ENCODE results near the gene PPL. TPM values are rescaled to one million over a fixed set of nuclear protein-coding genes. Genes with fewer than 3 reads are reported as not detected.

Gene PPL
- total and polyA plus RNA-seq, 2 of the 13 experiments (the other 11 are each of a cell fraction or from before 2014, with no cell fraction given), result 5.7 to 6.6 TPM

- TF ChIP-seq CSRNP1 (CRISPR knock-in tag; IDR thresholded peaks at IDR 0.05), result no peak
- TF ChIP-seq NBN (conservative IDR thresholded peaks at IDR 0.05), result no peak
- TF ChIP-seq NR0B2 (CRISPR knock-in tag; IDR thresholded peaks at IDR 0.05), result no peak
- TF ChIP-seq PLRG1 (conservative IDR thresholded peaks at IDR 0.05), result no peak
- no peak for TF ChIP-seq NFIB (CRISPR knock-in tag; IDR thresholded peaks at IDR 0.05; ENCODE audit: borderline replicate concordance)
- TF ChIP-seq MTA1 (CRISPR knock-in tag; IDR thresholded peaks at IDR 0.05; ENCODE audit: borderline replicate concordance), result peak; percentile 34; the same call in 1 of the 2 replicates
- no peak for TF ChIP-seq AHR (CRISPR knock-in tag; IDR thresholded peaks at IDR 0.05)
- no peak for TF ChIP-seq ZNF17 (CRISPR knock-in tag; IDR thresholded peaks at IDR 0.05)
- TF ChIP-seq ZNF232 (CRISPR knock-in tag; IDR thresholded peaks at IDR 0.05; ENCODE audit: borderline replicate concordance), result 0 out of 2 replicates have a peak, but pooled peaks have one; percentile 9
- TF ChIP-seq ATM (IDR thresholded peaks at IDR 0.05; ENCODE audit: borderline replicate concordance), result no peak
- no peak for TF ChIP-seq ADNP (CRISPR knock-in tag; IDR thresholded peaks at IDR 0.05)
- 0 out of 2 replicates have a peak, but pooled peaks have one; percentile 41 for TF ChIP-seq MIER3 (CRISPR knock-in tag; IDR thresholded peaks at IDR 0.05; ENCODE audit: borderline replicate concordance)
- no peak for TF ChIP-seq NFE2L1 (CRISPR knock-in tag; IDR thresholded peaks at IDR 0.05; ENCODE audit: borderline replicate concordance)
- TF ChIP-seq ZNF557 (CRISPR knock-in tag; IDR thresholded peaks at IDR 0.05), result no peak
- no peak for TF ChIP-seq ZSCAN12 (CRISPR knock-in tag; IDR thresholded peaks at IDR 0.05)
- no peak for TF ChIP-seq ZNF607 (CRISPR knock-in tag; IDR thresholded peaks at IDR 0.05; ENCODE audit: borderline replicate concordance)
- TF ChIP-seq ZNF263 (CRISPR knock-in tag; IDR thresholded peaks at IDR 0.05), result peak; percentile 92
- TF ChIP-seq ZNF451 (CRISPR knock-in tag; IDR thresholded peaks at IDR 0.05), result no peak
- peak; percentile 52; the same call in 1 of the 2 replicates for TF ChIP-seq THRA (CRISPR knock-in tag; IDR thresholded peaks at IDR 0.05; ENCODE audit: borderline replicate concordance)
- no peak for TF ChIP-seq ZMYM4 (CRISPR knock-in tag; IDR thresholded peaks at IDR 0.05)
- no peak for TF ChIP-seq AGO2 (optimal IDR thresholded peaks at IDR 0.05; ENCODE audit: low read depth, low read length)
- peak; percentile 34; the same call in 1 of the 2 replicates for TF ChIP-seq ETV5 (CRISPR knock-in tag; IDR thresholded peaks at IDR 0.05; ENCODE audit: borderline replicate concordance)
- 0 out of 2 replicates have a peak, but pooled peaks have one; percentile 8 for TF ChIP-seq ELF3 (CRISPR knock-in tag; IDR thresholded peaks at IDR 0.05)
- TF ChIP-seq BCL6 (CRISPR knock-in tag; IDR thresholded peaks at IDR 0.05), result peak; percentile 95
- TF ChIP-seq KLF12 (CRISPR knock-in tag; IDR thresholded peaks at IDR 0.05; ENCODE audit: borderline replicate concordance), result no peak
- no peak for TF ChIP-seq GFI1 (CRISPR knock-in tag; IDR thresholded peaks at IDR 0.05; ENCODE audit: borderline replicate concordance)
- no peak for TF ChIP-seq ZNF614 (CRISPR knock-in tag; IDR thresholded peaks at IDR 0.05; ENCODE audit: borderline replicate concordance)
Observed at GRCh38 chr16:4948903-4949766, 12.2 kb upstream of the PPL start (continued).

All from HepG2 (cell line).